ENCODE data around the gene ZNF460.
"Not testable (repeated sequence)": the region's sequence is repeated elsewhere in the genome, so short reads cannot be mapped to it uniquely, and the experiment has no call there.

The ZNF460 gene

GRCh38 chr19:57280165-57280961, at the start of gene ZNF460:
TSS of gene ZNF460 (plus strand) at chr19:57280485. CDS start at chr19:57280807, 322 bp downstream.
- DNase-seq, result peak; percentile 95

GRCh38 chr19:57231686-57232085, 48.6 kb upstream of the ZNF460 start:
- no peak for DNase-seq

GRCh38 chr19:57233207-57233606, 47.1 kb upstream of the ZNF460 start:
- DNase-seq, result no peak

- no peak for DNase-seq
Measured at GRCh38 chr19:57239982-57240310, 40.3 kb upstream of the ZNF460 start.

- peak; percentile 87 for DNase-seq
Measured at GRCh38 chr19:57240311-57241090, 39.8 kb upstream of the ZNF460 start, which contains the start of gene ZNF805. TSS of gene ZNF805 (plus strand) at chr19:57240632. CDS start at chr19:57240892, 260 bp downstream.

- DNase-seq, result no peak
Measured at GRCh38 chr19:57241176-57241575, 39.1 kb upstream of the ZNF460 start.

GRCh38 chr19:57242821-57243220, 37.5 kb upstream of the ZNF460 start:
- no peak for DNase-seq

GRCh38 chr19:57244513-57244912, 35.8 kb upstream of the ZNF460 start:
- no peak for DNase-seq

GRCh38 chr19:57245066-57245465, 35.2 kb upstream of the ZNF460 start:
- no peak for DNase-seq

GRCh38 chr19:57245959-57246358, 34.3 kb upstream of the ZNF460 start:
- no peak for DNase-seq

GRCh38 chr19:57248646-57249045, 31.6 kb upstream of the ZNF460 start:
- DNase-seq, result no peak

GRCh38 chr19:57249329-57249728, 31.0 kb upstream of the ZNF460 start:
- no peak for DNase-seq

GRCh38 chr19:57253767-57254166, 26.5 kb upstream of the ZNF460 start:
- DNase-seq, result not testable (repeated sequence)

- DNase-seq, result no peak
Measured at GRCh38 chr19:57262044-57262443, 18.2 kb upstream of the ZNF460 start.

GRCh38 chr19:57263244-57263741, 17.0 kb upstream of the ZNF460 start:
- no peak for DNase-seq

GRCh38 chr19:57267291-57267690, 13.0 kb upstream of the ZNF460 start:
- DNase-seq, result no peak

- DNase-seq, result no peak
Measured at GRCh38 chr19:57269515-57270250, 10.6 kb upstream of the ZNF460 start.

- DNase-seq, result no peak
Measured at GRCh38 chr19:57271280-57271679, 9.0 kb upstream of the ZNF460 start.

- DNase-seq, result no peak
Measured at GRCh38 chr19:57273014-57273413, 7.3 kb upstream of the ZNF460 start.

- no peak for DNase-seq
Measured at GRCh38 chr19:57276430-57276829, 3.9 kb upstream of the ZNF460 start.

- not testable (repeated sequence) for DNase-seq
Measured at GRCh38 chr19:57278481-57278880, 1.8 kb upstream of the ZNF460 start.

- peak; percentile 86 for DNase-seq
Measured at GRCh38 chr19:57279418-57280164, 694 bp upstream of the ZNF460 start.

Measured in NK-92 treated with Interleukin-12 subunit alpha and Interleukin-12 subunit beta, amount 100 ng/mL, for 24 hours (cell line).